Stimulated activated naive B cell treated with anti-CD40 and anti-IgM and Interleukin-4, amounts not matched to agents 10 μg/mL and 1 μg/mL and 100 μg/mL, for 72 hours (primary cell): ENCODE data around the gene LENG8.
A peak's percentile ranks its signal among the peaks of the same experiment; 100 is the strongest.

ENCODE experiments used
- ATAC-seq, 2 donors: fragments of 150-1000 bp; cut with Tn5 transposase; replicated peaks; 2 replicates each; pipeline ENCODE4 v1.10.0; 2021; ENCODE audit warnings: moderate library complexity in 1 of 2
- DNase-seq: peaks from one replicate; pipeline ENCODE4 v3.0.0; 2021
- H3K27ac Mint-ChIP-seq: one replicate; pipeline ENCODE4 v1.8.0; 2022; ENCODE audit warnings: mild to moderate bottlenecking, mixed read lengths
- H3K27me3 Mint-ChIP-seq, 2 donors: one replicate each; pipeline ENCODE4 v1.8.0; 2022; ENCODE audit warnings: mixed read lengths in 2 of 2
- H3K36me3 Mint-ChIP-seq, 2 donors: one replicate each; pipeline ENCODE4 v1.8.0; 2022; ENCODE audit warnings: mixed read lengths in 2 of 2, mild to moderate bottlenecking in 1 of 2
- H3K4me1 Mint-ChIP-seq, 2 donors: one replicate each; pipeline ENCODE4 v1.8.0; 2022; ENCODE audit warnings: mixed read lengths in 2 of 2, mild to moderate bottlenecking in 1 of 2
- H3K4me3 Mint-ChIP-seq, 2 donors: one replicate each; pipeline ENCODE4 v1.8.0; 2022; ENCODE audit warnings: mild to moderate bottlenecking in 2 of 2, mixed read lengths in 2 of 2, moderate library complexity in 1 of 2
- H3K9me3 Mint-ChIP-seq, 2 donors: one replicate each; pipeline ENCODE4 v1.8.0; 2022; ENCODE audit warnings: mixed read lengths in 2 of 2, mild to moderate bottlenecking in 1 of 2

LENG8 gene

GRCh38 chr19:54448774-54449700 is at the start of gene LENG8:
Gene LENG8 (plus strand): TSS chr19:54449199. CDS start chr19:54451345, 2,146 bp downstream.
- Mint-ChIP-seq H3K27ac (peak within 1 kb of the TSS; percentile 100), H3K4me1 (peaks cover 24 to 46% of the 10 kb centered on the region in 2 donors), H3K27me3 (no peaks in the 10 kb centered on the region), H3K9me3 (no peaks in the 10 kb centered on the region), H3K4me3 (peak within 1 kb of the TSS; percentile 94 to 99), H3K36me3 (peaks cover 46 to 50% of the 10 kb centered on the region in 2 donors)
- ATAC-seq (peak; percentile 92 to 93), DNase-seq (peak; percentile 97)

GRCh38 chr19:54400913-54401312 is 48.1 kb upstream of the LENG8 start:
- H3K4me3 Mint-ChIP-seq, result no peak overlapping the region
- no peaks in the 10 kb centered on the region for H3K4me1 Mint-ChIP-seq
- no peak for DNase-seq

GRCh38 chr19:54403054-54403453 is 45.9 kb upstream of the LENG8 start:
- no peak overlapping the region for H3K4me3 Mint-ChIP-seq
- H3K27me3 Mint-ChIP-seq, result peaks cover 23 to 33% of the 10 kb centered on the region in 2 donors
- no peaks in the 10 kb centered on the region for H3K4me1 Mint-ChIP-seq
- peaks cover 0 to under 1% of the 10 kb centered on the region in 2 donors for H3K9me3 Mint-ChIP-seq
- DNase-seq, result no peak
- ATAC-seq, result no peak
- no peak overlapping the region for H3K27ac Mint-ChIP-seq
- H3K36me3 Mint-ChIP-seq, result peaks cover 0 to under 1% of the 10 kb centered on the region in 2 donors

More at GRCh38 chr19:54400913-54401312, 48.1 kb upstream of the LENG8 start:
- Mint-ChIP-seq H3K27ac (no peak overlapping the region), H3K9me3 (no peaks in the 10 kb centered on the region), H3K27me3 (peaks cover 25 to 40% of the 10 kb centered on the region in 2 donors), H3K36me3 (no peaks in the 10 kb centered on the region)
- no peak for ATAC-seq

GRCh38 chr19:54405628-54406027 is 43.4 kb upstream of the LENG8 start:
- Mint-ChIP-seq H3K27me3 (peaks cover 20 to 34% of the 10 kb centered on the region in 2 donors), H3K27ac (no peak overlapping the region), H3K4me3 (no peak overlapping the region), H3K4me1 (no peaks in the 10 kb centered on the region), H3K9me3 (peaks cover 2 to 4% of the 10 kb centered on the region in 2 donors), H3K36me3 (peaks cover 0 to 4% of the 10 kb centered on the region in 2 donors)
- DNase-seq (no peak), ATAC-seq (no peak)

GRCh38 chr19:54407780-54408179 is 41.2 kb upstream of the LENG8 start:
- Mint-ChIP-seq H3K27ac (no peak overlapping the region), H3K36me3 (peaks cover 0 to 4% of the 10 kb centered on the region in 2 donors), H3K27me3 (peaks cover 26 to 41% of the 10 kb centered on the region in 2 donors), H3K4me3 (no peak overlapping the region), H3K4me1 (no peaks in the 10 kb centered on the region), H3K9me3 (peaks cover 2 to 4% of the 10 kb centered on the region in 2 donors)
- ATAC-seq, result no peak
- no peak for DNase-seq

GRCh38 chr19:54408456-54409026 is 40.5 kb upstream of the LENG8 start:
- Mint-ChIP-seq H3K4me1 (no peaks in the 10 kb centered on the region), H3K27ac (peak overlapping the region; percentile 75), H3K36me3 (peaks cover 0 to 4% of the 10 kb centered on the region in 2 donors), H3K9me3 (peaks cover 2 to 7% of the 10 kb centered on the region in 2 donors), H3K4me3 (peak overlapping the region in 1 of 2 donors; percentile 47), H3K27me3 (peaks cover 26 to 39% of the 10 kb centered on the region in 2 donors)
- no peak for ATAC-seq
- DNase-seq, result no peak

GRCh38 chr19:54411033-54411432 is 38.0 kb upstream of the LENG8 start:
- Mint-ChIP-seq H3K27me3 (peaks cover 32 to 39% of the 10 kb centered on the region in 2 donors), H3K36me3 (peaks cover 0 to 9% of the 10 kb centered on the region in 2 donors), H3K9me3 (peaks cover 4 to 15% of the 10 kb centered on the region in 2 donors), H3K4me3 (no peak overlapping the region), H3K4me1 (peaks cover 4% of the 10 kb centered on the region in 2 donors), H3K27ac (no peak overlapping the region)
- no peak for DNase-seq
- no peak for ATAC-seq

GRCh38 chr19:54412877-54413276 is 36.1 kb upstream of the LENG8 start:
- peaks cover 45 to 51% of the 10 kb centered on the region in 2 donors for H3K27me3 Mint-ChIP-seq
- peaks cover 4 to 15% of the 10 kb centered on the region in 2 donors for H3K9me3 Mint-ChIP-seq
- DNase-seq (no peak), ATAC-seq (no peak)
- H3K36me3 Mint-ChIP-seq, result peaks cover 0 to 9% of the 10 kb centered on the region in 2 donors
- no peak overlapping the region for H3K4me3 Mint-ChIP-seq
- peaks cover 12 to 15% of the 10 kb centered on the region in 2 donors for H3K4me1 Mint-ChIP-seq
- no peak overlapping the region for H3K27ac Mint-ChIP-seq

GRCh38 chr19:54414156-54414555 is 34.8 kb upstream of the LENG8 start:
- ATAC-seq (no peak), DNase-seq (no peak)
- H3K27me3 Mint-ChIP-seq, result peaks cover 52 to 56% of the 10 kb centered on the region in 2 donors
- H3K9me3 Mint-ChIP-seq, result peaks cover 2 to 11% of the 10 kb centered on the region in 2 donors
- H3K27ac Mint-ChIP-seq, result no peak overlapping the region
- H3K4me3 Mint-ChIP-seq, result no peak overlapping the region
- H3K36me3 Mint-ChIP-seq, result peaks cover 0 to 6% of the 10 kb centered on the region in 2 donors
- H3K4me1 Mint-ChIP-seq, result peaks cover 16 to 23% of the 10 kb centered on the region in 2 donors

- peaks cover 0 to 6% of the 10 kb centered on the region in 2 donors for H3K36me3 Mint-ChIP-seq
- no peak for DNase-seq
- H3K4me1 Mint-ChIP-seq, result peaks cover 16 to 23% of the 10 kb centered on the region in 2 donors
- H3K4me3 Mint-ChIP-seq, result no peak within 1 kb of the TSS
- H3K9me3 Mint-ChIP-seq, result peaks cover 2 to 11% of the 10 kb centered on the region in 2 donors
- peaks cover 62% of the 10 kb centered on the region in 2 donors for H3K27me3 Mint-ChIP-seq
- peak within 1 kb of the TSS; percentile 4 for H3K27ac Mint-ChIP-seq
- peak; percentile 31 to 45 for ATAC-seq
Measured at GRCh38 chr19:54415208-54415900, 33.6 kb upstream of the LENG8 start, which contains the start of gene TTYH1. Gene TTYH1 (plus strand): TSS chr19:54415464. CDS start chr19:54415553, 89 bp downstream.

GRCh38 chr19:54415901-54416673 is 32.9 kb upstream of the LENG8 start:
- Mint-ChIP-seq H3K4me1 (peaks cover 16 to 23% of the 10 kb centered on the region in 2 donors), H3K4me3 (no peak overlapping the region), H3K9me3 (peaks cover 2 to 11% of the 10 kb centered on the region in 2 donors), H3K36me3 (peaks cover 0 to 6% of the 10 kb centered on the region in 2 donors), H3K27me3 (peaks cover 61 to 63% of the 10 kb centered on the region in 2 donors), H3K27ac (peak overlapping the region; percentile 4)
- ATAC-seq (no peak), DNase-seq (no peak)

- Mint-ChIP-seq H3K27me3 (peaks cover 58 to 62% of the 10 kb centered on the region in 2 donors), H3K9me3 (peaks cover 2 to 11% of the 10 kb centered on the region in 2 donors), H3K4me1 (peaks cover 16 to 23% of the 10 kb centered on the region in 2 donors), H3K4me3 (no peak overlapping the region), H3K36me3 (peaks cover 0 to 6% of the 10 kb centered on the region in 2 donors), H3K27ac (no peak overlapping the region)
- no peak for DNase-seq
- ATAC-seq, result no peak
Measured at GRCh38 chr19:54416695-54417491, 32.1 kb upstream of the LENG8 start.
